NCI-H2171 treated with DMSO at 0.1 percent for 48 hours (cell line): Measurements from ENCODE around the gene CNNM1.

ENCODE experiments used
- DNase-seq: peaks from one replicate; lab custom pipeline; 2025; lab: John Stamatoyannopoulos, UW

The CNNM1 gene

DNA sequence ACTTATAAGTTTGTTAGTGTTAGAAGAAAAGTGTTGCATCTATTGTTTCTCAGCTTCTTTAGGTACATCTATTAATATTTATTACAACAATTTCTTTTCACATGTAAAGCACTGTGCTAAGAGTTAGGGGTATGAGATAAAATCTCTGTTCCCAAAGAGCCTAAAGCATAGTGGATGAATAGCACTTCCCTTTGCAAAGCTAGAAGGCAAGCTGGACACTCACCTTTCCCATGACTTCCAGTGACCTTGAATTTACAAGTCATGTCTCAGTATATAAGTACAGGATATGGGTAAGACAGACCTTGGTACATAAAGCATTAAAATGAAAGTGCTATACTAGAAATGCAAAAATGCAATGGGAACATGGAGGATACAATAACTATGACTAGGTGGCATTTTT lies 8.7 kb downstream of the CNNM1 start:
- no peak for DNase-seq

GRCh38 chr10:99339077-99339476 lies 9.9 kb downstream of the CNNM1 start:
- no peak for DNase-seq

- no peak for DNase-seq
Measured at GRCh38 chr10:99339563-99340047, 10.4 kb downstream of the CNNM1 start.

DNA sequence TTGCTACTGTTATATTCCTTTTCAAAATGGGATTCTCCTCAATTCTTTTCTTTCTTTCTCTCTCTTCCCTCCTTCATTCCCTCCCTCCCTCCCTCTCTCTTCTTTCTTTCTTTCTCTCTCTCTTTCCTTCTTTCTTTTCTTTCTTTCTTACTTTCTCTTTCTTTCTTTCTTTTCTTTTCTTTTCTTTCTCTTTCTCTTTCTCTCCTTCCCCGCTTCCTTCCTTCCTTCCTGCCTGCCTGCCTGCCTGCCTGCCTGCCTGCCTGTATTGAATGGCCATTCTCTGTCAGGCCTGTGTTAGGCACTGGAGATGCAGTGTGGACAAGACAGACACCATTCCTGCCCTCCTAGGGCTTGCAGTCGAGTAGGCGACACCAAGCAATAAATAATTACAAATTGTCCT lies 11.5 kb downstream of the CNNM1 start:
- DNase-seq, result no peak

DNA sequence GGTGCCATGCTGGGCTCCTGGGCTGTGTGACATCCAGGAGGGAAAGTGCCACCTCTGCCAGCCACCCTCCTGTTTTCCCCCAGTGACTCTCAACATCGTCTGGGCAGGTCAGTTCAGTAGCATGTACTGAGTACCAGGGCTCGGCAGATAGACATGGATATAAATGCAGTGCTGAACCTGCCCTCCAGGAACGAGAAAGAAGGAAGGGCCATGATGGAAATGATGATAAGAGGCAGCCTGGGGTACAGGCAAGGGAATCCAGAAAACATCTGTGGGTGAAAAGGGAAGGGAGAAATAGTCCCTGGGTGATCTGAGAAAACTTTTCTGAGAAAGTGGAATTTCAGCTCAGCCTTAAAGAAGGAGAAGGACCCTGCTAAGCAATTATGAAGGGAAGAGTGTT lies 12.1 kb downstream of the CNNM1 start:
- no peak for DNase-seq

GRCh38 chr10:99341860-99342490 lies 12.8 kb downstream of the CNNM1 start:
- no peak for DNase-seq

- DNase-seq, result no peak
Measured at GRCh38 chr10:99343262-99343661, 14.1 kb downstream of the CNNM1 start.

GRCh38 chr10:99344715-99345114 lies 15.6 kb downstream of the CNNM1 start:
- DNase-seq, result no peak

- DNase-seq, result no peak
Measured at GRCh38 chr10:99345350-99345749, 16.2 kb downstream of the CNNM1 start.

- peak; percentile 82 for DNase-seq
Measured at GRCh38 chr10:99346247-99346646, 17.1 kb downstream of the CNNM1 start.

DNA sequence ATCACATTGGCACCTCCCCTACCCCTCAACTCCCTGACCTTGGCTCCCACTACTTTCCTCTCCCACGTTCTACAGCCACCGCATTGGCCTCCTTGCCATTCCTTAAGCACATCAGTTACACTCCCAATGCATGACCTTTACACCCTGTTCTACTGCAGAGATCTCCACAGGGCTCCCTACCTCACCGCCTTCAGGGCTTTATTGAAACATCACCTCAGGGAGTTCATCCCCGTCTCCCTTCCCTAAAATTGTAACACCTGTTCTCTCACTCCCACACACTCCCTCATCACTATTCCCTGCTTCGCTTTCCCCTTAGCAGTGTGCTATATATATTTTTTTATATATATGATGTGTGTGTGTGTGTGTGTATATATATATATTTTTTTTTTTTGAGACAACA lies 18.5 kb downstream of the CNNM1 start:
- no peak for DNase-seq

DNA sequence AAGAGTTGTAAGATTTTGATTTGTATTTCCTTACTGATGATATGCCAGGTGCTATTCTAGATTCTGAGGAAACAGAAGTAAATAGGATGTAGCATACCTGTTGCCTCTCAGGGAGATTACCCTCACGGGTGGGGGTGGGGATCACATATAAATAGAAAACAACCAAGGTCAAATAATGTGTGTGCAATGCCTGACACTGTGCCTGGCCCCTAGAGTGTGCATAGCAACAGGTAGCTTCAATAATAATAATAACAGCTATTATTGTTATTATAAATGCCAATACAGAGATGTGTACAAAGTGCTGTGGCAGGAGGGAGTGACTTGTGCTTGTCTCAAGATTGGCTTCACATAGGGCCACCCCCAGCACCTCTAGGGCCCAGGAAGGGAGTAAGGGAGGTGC lies 24.0 kb downstream of the CNNM1 start:
- DNase-seq, result no peak

- no peak for DNase-seq
Measured at GRCh38 chr10:99357691-99358090, 28.5 kb downstream of the CNNM1 start.

GRCh38 chr10:99358101-99358500 lies 28.9 kb downstream of the CNNM1 start:
- no peak for DNase-seq

GRCh38 chr10:99360934-99361333 lies 31.8 kb downstream of the CNNM1 start:
- DNase-seq, result no peak

DNA sequence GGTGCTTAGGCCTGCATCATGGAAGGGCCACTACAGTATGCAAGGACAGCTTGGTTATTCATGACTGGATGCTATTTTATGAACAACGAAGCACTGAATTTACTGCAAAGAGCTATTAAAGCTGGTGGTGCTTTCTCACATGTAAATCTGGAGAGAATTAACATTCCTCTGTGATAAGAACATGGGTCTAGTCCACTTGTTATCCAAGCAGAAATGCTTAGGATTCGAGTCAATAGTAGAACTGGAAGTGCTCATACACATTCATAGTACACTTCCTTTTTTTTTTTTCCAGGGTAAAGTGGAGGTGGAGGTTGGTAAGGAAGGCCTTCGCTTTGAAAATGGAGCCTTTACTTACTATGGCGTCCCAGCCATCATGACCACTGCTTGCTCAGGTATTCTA lies 35.0 kb downstream of the CNNM1 start:
- DNase-seq, result no peak

DNA sequence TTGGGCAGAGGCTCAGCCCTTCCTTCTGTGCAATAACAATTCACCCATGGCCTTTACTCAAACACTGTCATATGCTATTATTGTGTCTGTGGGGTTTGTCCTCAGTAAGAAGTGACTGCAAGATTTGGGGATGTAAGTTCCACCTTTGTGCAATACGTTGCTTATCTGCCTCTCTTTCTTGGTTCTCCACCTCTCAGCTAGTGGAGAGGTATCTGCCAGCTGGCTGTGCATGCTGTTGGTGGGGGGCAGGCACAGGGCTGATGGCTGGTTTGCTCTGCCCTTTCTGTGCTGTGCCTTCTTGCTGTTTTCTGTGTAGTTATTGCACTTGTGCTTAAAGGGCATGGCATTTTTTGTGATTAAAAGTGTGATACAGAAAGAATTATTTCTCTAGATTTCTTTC lies 36.2 kb downstream of the CNNM1 start:
- DNase-seq, result no peak

DNA sequence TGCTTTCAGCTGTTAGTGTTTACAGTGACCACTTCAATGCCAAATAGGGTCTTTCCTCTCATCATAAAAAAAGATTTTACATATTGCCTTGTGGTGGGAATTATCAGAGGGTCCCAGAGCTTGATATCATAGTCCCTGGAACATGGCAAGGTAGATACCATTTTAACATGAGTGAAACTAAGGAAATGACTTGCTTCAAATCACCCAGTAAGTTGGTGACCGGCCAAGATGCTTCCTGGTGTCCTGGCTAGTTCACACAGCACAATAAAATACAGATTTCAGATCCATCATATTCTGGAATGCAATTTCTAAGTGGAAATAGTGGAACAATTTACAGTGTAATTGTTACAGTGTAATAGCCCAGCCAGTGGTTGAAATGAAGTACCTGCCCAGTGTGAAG lies 36.6 kb downstream of the CNNM1 start:
- DNase-seq, result no peak

DNA sequence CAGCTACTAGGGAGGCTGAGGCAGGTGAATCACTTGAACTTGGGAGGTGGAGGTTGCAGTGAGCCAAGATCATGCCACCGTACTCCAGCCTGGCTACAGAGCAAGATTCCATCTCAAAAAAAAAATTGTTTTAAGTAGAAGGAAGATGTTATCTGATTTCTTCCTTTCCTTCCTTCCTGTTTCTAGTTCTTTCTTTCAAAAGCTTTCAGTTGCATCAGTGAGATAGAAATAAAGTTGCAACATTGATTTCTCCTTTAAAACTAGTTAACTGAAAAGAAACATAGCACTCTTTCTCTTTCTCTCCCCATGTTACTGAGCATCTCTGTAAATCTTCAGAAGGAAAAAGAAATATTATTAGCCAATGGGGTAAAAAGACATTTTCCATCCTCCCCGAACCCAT lies 37.5 kb downstream of the CNNM1 start:
- no peak for DNase-seq

DNA sequence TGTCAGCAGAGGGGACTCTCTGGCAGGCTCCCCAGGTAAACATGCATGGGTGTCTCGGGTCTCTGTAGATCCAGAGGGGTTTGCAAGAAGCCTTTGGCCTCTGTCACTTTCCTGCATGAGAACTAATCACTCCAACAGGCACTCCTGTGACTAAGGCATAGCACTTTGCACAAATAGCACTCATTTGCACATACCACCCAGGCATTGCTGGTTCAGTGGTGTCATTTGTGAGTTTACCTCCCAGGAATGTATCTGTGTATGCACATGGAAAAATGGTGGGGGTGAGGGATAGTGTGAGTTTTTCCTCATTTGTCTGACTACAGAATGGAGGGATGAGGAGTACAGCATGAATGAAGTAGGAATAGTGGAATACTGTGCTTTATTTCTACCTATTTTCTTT lies 39.5 kb downstream of the CNNM1 start:
- DNase-seq, result no peak

GRCh38 chr10:99369126-99369525 lies 40.0 kb downstream of the CNNM1 start:
- DNase-seq, result no peak

- DNase-seq, result no peak
Measured at GRCh38 chr10:99369551-99369950, 40.4 kb downstream of the CNNM1 start.

DNA sequence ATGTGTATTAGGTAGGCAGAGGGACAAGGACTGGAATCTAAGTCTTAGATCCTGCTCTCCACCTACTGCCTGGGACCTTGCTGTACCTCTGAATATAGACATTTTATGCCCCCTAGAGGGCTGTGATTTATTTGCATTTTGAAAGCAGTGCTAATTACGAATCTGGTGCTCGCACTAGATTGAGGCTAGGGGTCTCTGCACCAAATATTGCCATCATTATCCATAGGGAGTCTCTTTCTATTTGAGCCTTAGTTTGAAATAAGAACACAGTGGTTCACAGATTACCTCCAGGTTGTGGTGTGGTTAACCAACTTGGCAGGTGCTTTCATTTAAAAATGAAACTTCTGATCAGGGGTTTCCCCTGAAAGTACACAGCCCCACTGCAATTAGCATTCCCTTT lies 41.8 kb downstream of the CNNM1 start:
- DNase-seq, result peak; percentile 7

DNA sequence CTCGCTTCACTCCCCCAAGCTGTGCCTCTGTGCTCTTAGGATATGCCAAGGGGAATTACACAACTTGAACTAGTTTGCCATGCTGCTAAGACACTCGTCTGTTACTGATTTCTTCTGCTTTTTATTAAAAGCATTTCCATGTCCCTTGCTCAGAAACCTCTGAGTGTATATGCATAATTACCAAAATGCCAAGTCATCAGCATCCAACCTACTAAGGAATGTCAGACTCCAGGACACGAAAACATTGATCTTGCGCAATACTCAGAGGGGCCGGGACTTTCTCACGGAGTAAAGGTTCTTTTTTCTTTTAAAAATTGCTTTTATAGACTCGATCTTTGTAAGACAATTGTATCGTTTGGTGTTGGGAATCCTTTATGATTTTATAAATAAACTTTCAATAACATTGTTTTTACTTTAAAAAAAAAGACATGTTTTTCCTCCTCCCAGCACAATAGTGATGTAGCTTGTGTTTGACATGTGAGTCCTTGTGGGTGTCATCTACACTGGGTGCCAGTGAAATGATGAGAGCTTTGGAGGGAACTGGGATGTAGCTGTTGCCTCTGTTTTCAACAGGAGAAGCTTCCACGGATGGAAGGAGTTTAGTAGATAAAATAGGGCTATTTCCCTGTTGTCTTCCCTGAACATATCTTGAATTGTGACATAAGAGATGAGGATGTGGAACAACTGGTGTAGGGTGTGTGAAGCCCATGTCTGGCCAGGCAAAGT lies 43.6 kb downstream of the CNNM1 start:
- DNase-seq, result no peak
